Endothelial cell of umbilical vein (primary cell): ENCODE data around the gene ATP13A3. TPM values are rescaled to one million over a fixed set of nuclear protein-coding genes. Genes with fewer than 3 reads are reported as not detected.
"Not testable (repeated sequence)": the region's sequence is repeated elsewhere in the genome, so short reads cannot be mapped to it uniquely, and the experiment has no call there.

Experiments
- BruUV-seq: library from RNA; stranded (reverse); fragments of 400-500 nt; replicated peaks from 2 replicates; lab custom pipeline; 2021; lab: Mats Ljungman, UMichigan
- CTCF ChIA-PET: fragments of 300-600, 350-600 bp; sonication (Branson Sonifier 250); formaldehyde crosslinking; loops from one replicate; lab custom pipeline; 2021; ENCODE audit warnings: antibody characterized with exemption, inconsistent platforms; lab: Charles Lee
- POLR2A ChIA-PET: fragments of 300-600, 350-600 bp; sonication (Branson Sonifier 250); formaldehyde crosslinking; loops from one replicate; lab custom pipeline; 2021; ENCODE audit warnings: antibody characterized with exemption, inconsistent platforms; lab: Charles Lee
- DNase-seq: peaks from one replicate; pipeline ENCODE4 v3.0.0-alpha.2; 2011; ENCODE audit warnings: low read depth, low spot score
- FAIRE-seq: peaks from 2 replicates; lab custom pipeline; 2011; peaks lifted over from hg19 to GRCh38; lab: Jason Lieb, UNC
- H2AFZ ChIP-seq: 2 replicates; pipeline ENCODE4 v1.6.0; 2012; ENCODE audit warnings: low read depth, low read length, control low read depth, inconsistent platforms
- H3K27ac ChIP-seq: 2 replicates; pipeline ENCODE4 v1.5.1; 2011; ENCODE audit warnings: low read depth, mild to moderate bottlenecking, control low read depth, low read length, moderate library complexity; ENCODE audit not compliant: insufficient read depth
- H3K27me3 ChIP-seq, 2 experiments: 2 replicates each; pipeline versions ENCODE4 v1.6.0 to v1.6.1; 2011; ENCODE audit warnings: low read length in 2 of 2, mixed read lengths in 1 of 2; ENCODE audit not compliant: control insufficient read depth in 2 of 2, insufficient read depth in 2 of 2
- H3K36me3 ChIP-seq, 2 experiments: 2 replicates in 1 of 2; 3 replicates in 1 of 2; pipeline ENCODE4 v1.5.1; 2011; ENCODE audit warnings: low read length in 2 of 2, mild to moderate bottlenecking in 1 of 2, moderate library complexity in 1 of 2; ENCODE audit not compliant: control insufficient read depth in 2 of 2, insufficient read depth in 2 of 2; ENCODE audit errors: extremely low read depth in 1 of 2
- H3K4me1 ChIP-seq: 3 replicates; pipeline ENCODE4 v1.5.1; 2011; ENCODE audit warnings: mild to moderate bottlenecking, low read length; ENCODE audit not compliant: control insufficient read depth, insufficient read depth; ENCODE audit errors: extremely low read depth
- H3K4me2 ChIP-seq: 2 replicates; pipeline ENCODE4 v1.6.1; 2011; ENCODE audit warnings: low read length, control low read depth, mixed read lengths; ENCODE audit not compliant: insufficient read depth
- H3K4me3 ChIP-seq, 3 experiments: fragments of 200-600 bp in 1 of 3; sonication (generic), shearing (Covaris generic) in 1 of 3; replicated peaks in 1 of 3; 2 replicates each; pipeline ENCODE4 v1.5.1; 2011 to 2016; ENCODE audit warnings: control low read depth in 3 of 3, low read length in 3 of 3, mild to moderate bottlenecking in 2 of 3, inconsistent platforms in 1 of 3, low read depth in 1 of 3, moderate library complexity in 1 of 3; ENCODE audit not compliant: insufficient read depth in 1 of 3
- H3K79me2 ChIP-seq: 2 replicates; pipeline ENCODE4 v1.6.0; 2012; ENCODE audit warnings: low read length, inconsistent platforms; ENCODE audit not compliant: control insufficient read depth, insufficient read depth
- H3K9ac ChIP-seq: replicated peaks from 2 replicates; pipeline ENCODE3; 2011; ENCODE audit warnings: low read length, control low read depth; ENCODE audit not compliant: insufficient read depth; ENCODE audit errors: extremely low read depth
- H3K9me1 ChIP-seq: replicated peaks from 3 replicates; pipeline ENCODE4 v1.6.0; 2011; ENCODE audit warnings: mild to moderate bottlenecking, low read length; ENCODE audit not compliant: control insufficient read depth, insufficient read depth; ENCODE audit errors: extremely low read depth
- H3K9me3 ChIP-seq: replicated peaks from 2 replicates; pipeline ENCODE4 v1.5.1; 2012; ENCODE audit warnings: low read length, inconsistent platforms; ENCODE audit not compliant: control insufficient read depth, insufficient read depth
- H4K20me1 ChIP-seq: replicated peaks from 2 replicates; pipeline ENCODE3; 2011; ENCODE audit warnings: mild to moderate bottlenecking, low read length; ENCODE audit not compliant: control insufficient read depth, insufficient read depth; ENCODE audit errors: extremely low read depth
- FOS ChIP-seq: IDR thresholded peaks from 2 replicates; pipeline ENCODE4 v1.6.1; 2011; ENCODE audit warnings: mild to moderate bottlenecking, low read length, moderate library complexity, borderline replicate concordance; ENCODE audit not compliant: insufficient read depth
- JUN ChIP-seq: IDR thresholded peaks from 2 replicates; pipeline ENCODE4 v1.6.1; 2011; ENCODE audit warnings: borderline replicate concordance, low read depth; ENCODE audit not compliant: insufficient read length, insufficient read depth
- POLR2A ChIP-seq: IDR thresholded peaks from 2 replicates; pipeline ENCODE4 v1.6.1; 2012; ENCODE audit warnings: low read depth, mild to moderate bottlenecking, control low read depth, low read length
- POLR2AphosphoS5 ChIP-seq: IDR thresholded peaks from 2 replicates; pipeline ENCODE4 v1.6.1; 2012; ENCODE audit warnings: low read depth, mild to moderate bottlenecking, control low read depth, low read length, moderate library complexity; ENCODE audit not compliant: insufficient read depth
- dilution Hi-C: fragments of 300-500 bp; cut with MboI; formaldehyde crosslinking; loops from one replicate; pipeline ENCODE4 v1.15.0; 2019; ENCODE audit warnings: low sequenced_read_pairs; ENCODE audit not compliant: extremely low pct_ligation_motif_present
- intact Hi-C: fragments of 100-400 bp; cut with micrococcal nuclease; formaldehyde crosslinking; loops from one replicate; pipeline ENCODE4 v1.10.0; 2022
- polyA plus RNA-seq, 4 experiments: library from polyadenylated mRNA; depleted of rRNA in 3 of 4; stranded (reverse) in 3 of 4; unstranded in 1 of 4; fragments of >200 nt; gene quantifications; 2 replicates each; pipeline versions ENCODE4 v1.2.1 to v1.2.3, GENCODE V29; 2011 to 2012; ENCODE audit warnings: missing spikeins in 1 of 4
- total RNA-seq: library from RNA; stranded (reverse); gene quantifications from 2 replicates; pipeline ENCODE4 v1.2.3, GENCODE V29; 2021

ATP13A3 gene
- total and polyA plus RNA-seq, 2 donors (not counting 3 experiments of a cell fraction or from before 2014, with no cell fraction given), result 12.0 to 59.0 TPM

GRCh38 chr3:194520201-194520600, 33.4 kb upstream of the ATP13A3 start:
- DNase-seq, H4K20me1 ChIP-seq, H2AFZ ChIP-seq, H3K9me1 ChIP-seq, POLR2A ChIA-PET, FAIRE-seq, H3K79me2 ChIP-seq, H3K4me2 ChIP-seq, dilution Hi-C loops, CTCF ChIA-PET, H3K9me3 ChIP-seq, H3K36me3 ChIP-seq, H3K4me3 ChIP-seq, H3K27ac ChIP-seq, H3K9ac ChIP-seq, BruUV-seq, intact Hi-C loops, H3K27me3 ChIP-seq: not testable (repeated sequence)
- peaks cover 21% of the 10 kb centered on the region for H3K4me1 ChIP-seq

GRCh38 chr3:194518652-194519051, 31.9 kb upstream of the ATP13A3 start:
- Histone ChIP-seq H3K4me2 (no peak overlapping the region), H3K27ac (no peak overlapping the region), H3K4me1 (peaks cover 21% of the 10 kb centered on the region), H3K36me3 (no peaks in the 10 kb centered on the region), H2AFZ (no peak overlapping the region), H3K79me2 (no peaks in the 10 kb centered on the region), H3K9me1 (no peaks in the 10 kb centered on the region), H3K9ac (no peak overlapping the region), H3K9me3 (no peaks in the 10 kb centered on the region), H3K27me3 (no peaks in the 10 kb centered on the region), H3K4me3 (no peak overlapping the region), H4K20me1 (no peaks in the 10 kb centered on the region)
- BruUV-seq, result no TSS peak
- intact Hi-C loops, result no loop called here
- DNase-seq (no peak), FAIRE-seq (no peak)
- dilution Hi-C loops, result no loop called here
- TF ChIP-seq JUN, result no peak
- TF ChIP-seq FOS, result no peak
- no peak for TF ChIP-seq POLR2AphosphoS5
- no peak for TF ChIP-seq POLR2A
- ChIA-PET CTCF (no interaction called here), POLR2A (no interaction called here)
